Karpas-422 (cell line): ENCODE data around the gene ALG1L2. TPM values are rescaled to one million over a fixed set of nuclear protein-coding genes. Genes with fewer than 3 reads are reported as not detected.
"Not testable (repeated sequence)": the region's sequence is repeated elsewhere in the genome, so short reads cannot be mapped to it uniquely, and the experiment has no call there.

Source experiments
- DNase-seq: peaks from one replicate; pipeline ENCODE4 v3.0.0-alpha.2; 2015
- H2AFZ ChIP-seq: fragments of 200-600 bp; sonication (generic); 2 replicates; pipeline ENCODE4 v1.6.1; 2014; ENCODE audit warnings: antibody characterized with exemption, low read length, mixed read lengths
- H3K27ac ChIP-seq: fragments of 200-600 bp; sonication (generic); 2 replicates; pipeline ENCODE4 v1.5.1; 2014; ENCODE audit warnings: mild to moderate bottlenecking, low read length, moderate library complexity
- H3K27me3 ChIP-seq: fragments of 200-600 bp; sonication (generic); 2 replicates; pipeline ENCODE4 v1.6.1; 2014; ENCODE audit warnings: low read length, mixed read lengths
- H3K36me3 ChIP-seq: fragments of 200-600 bp; sonication (generic); 2 replicates; pipeline ENCODE4 v1.6.1; 2014; ENCODE audit warnings: low read length, mixed read lengths; ENCODE audit not compliant: insufficient read depth
- H3K4me1 ChIP-seq: fragments of 200-600 bp; sonication (generic); 2 replicates; pipeline ENCODE4 v1.6.1; 2014; ENCODE audit warnings: mild to moderate bottlenecking, low read length, mixed read lengths
- H3K4me2 ChIP-seq: fragments of 200-600 bp; sonication (generic); 2 replicates; pipeline ENCODE4 v1.6.1; 2014; ENCODE audit warnings: low read length, low read depth, mild to moderate bottlenecking; ENCODE audit not compliant: poor library complexity, severe bottlenecking
- H3K4me3 ChIP-seq: fragments of 200-600 bp; sonication (generic); 2 replicates; pipeline ENCODE4 v1.5.1; 2014; ENCODE audit warnings: mild to moderate bottlenecking, antibody characterized with exemption, low read length, mixed read lengths
- H3K79me2 ChIP-seq: fragments of 200-600 bp; sonication (generic); 2 replicates; pipeline ENCODE4 v1.6.1; 2014; ENCODE audit warnings: mild to moderate bottlenecking, low read length, mixed read lengths
- H3K9ac ChIP-seq: fragments of 200-600 bp; sonication (generic); 2 replicates; pipeline ENCODE4 v1.6.0; 2014; ENCODE audit warnings: low read length
- H3K9me2 ChIP-seq: fragments of 200-600 bp; sonication (generic), shearing (Covaris generic); replicated peaks from 2 replicates; pipeline ENCODE4 v1.6.0; 2014; ENCODE audit warnings: mild to moderate bottlenecking, low read length, moderate library complexity; ENCODE audit not compliant: insufficient read depth
- H3K9me3 ChIP-seq: fragments of 300-700, 200-600 bp; sonication (generic); 2 replicates; pipeline ENCODE4 v1.6.1; 2014; ENCODE audit warnings: low read length, mixed read lengths
- H4K20me1 ChIP-seq: fragments of 200-600 bp; sonication (generic); 2 replicates; pipeline ENCODE4 v1.6.1; 2014; ENCODE audit warnings: mild to moderate bottlenecking, antibody characterized with exemption, low read length, low read depth; ENCODE audit not compliant: insufficient read depth
- total RNA-seq: library from RNA; depleted of rRNA; stranded (reverse); fragments of >200 nt; shearing (Covaris generic); gene quantifications from 2 replicates; pipeline ENCODE4 v1.2.3, GENCODE V29; 2014; ENCODE audit warnings: low replicate concordance; rRNA removed

Gene ALG1L2
- not detected in 2 replicates for total RNA-seq

- no peak within 1 kb of the TSS for H2AFZ ChIP-seq
- no peaks in the 10 kb centered on the region for H3K36me3 ChIP-seq
- DNase-seq = no peak
- H3K4me1 ChIP-seq = no peaks in the 10 kb centered on the region
- no peaks in the 10 kb centered on the region for H3K9me2 ChIP-seq
- H3K9me3 ChIP-seq = no peaks in the 10 kb centered on the region
- no peaks in the 10 kb centered on the region for H3K27me3 ChIP-seq
- H3K9ac ChIP-seq = no peak within 1 kb of the TSS
- H3K79me2 ChIP-seq = no peaks in the 10 kb centered on the region
- no peak within 1 kb of the TSS for H3K27ac ChIP-seq
- H3K4me2 ChIP-seq = no peak within 1 kb of the TSS
- no peaks in the 10 kb centered on the region for H4K20me1 ChIP-seq
- no peak within 1 kb of the TSS for H3K4me3 ChIP-seq
Measured at GRCh38 chr3:130081351-130081881, at the start of gene ALG1L2. Gene ALG1L2 (plus strand): TSS chr3:130081831. CDS start chr3:130082017, 186 bp downstream.

GRCh38 chr3:130037126-130037815 is 44.4 kb upstream of the ALG1L2 start:
- not testable (repeated sequence) for H3K4me2 ChIP-seq, H3K4me3 ChIP-seq, H4K20me1 ChIP-seq, H3K27ac ChIP-seq, DNase-seq, H3K9ac ChIP-seq, H3K4me1 ChIP-seq, H3K36me3 ChIP-seq, H3K9me3 ChIP-seq, H2AFZ ChIP-seq, H3K9me2 ChIP-seq, H3K27me3 ChIP-seq, H3K79me2 ChIP-seq

GRCh38 chr3:130042736-130043135 is 38.9 kb upstream of the ALG1L2 start:
- not testable (repeated sequence) for H4K20me1 ChIP-seq, H3K27me3 ChIP-seq, H3K4me2 ChIP-seq, H3K4me1 ChIP-seq, H3K36me3 ChIP-seq, H3K79me2 ChIP-seq, H3K27ac ChIP-seq, H2AFZ ChIP-seq, DNase-seq, H3K9ac ChIP-seq, H3K9me3 ChIP-seq, H3K4me3 ChIP-seq, H3K9me2 ChIP-seq

GRCh38 chr3:130043658-130044057 is 38.0 kb upstream of the ALG1L2 start:
- not testable (repeated sequence) for H2AFZ ChIP-seq, H4K20me1 ChIP-seq, H3K4me1 ChIP-seq, DNase-seq, H3K9me2 ChIP-seq, H3K79me2 ChIP-seq, H3K36me3 ChIP-seq, H3K27me3 ChIP-seq, H3K4me2 ChIP-seq, H3K9ac ChIP-seq, H3K9me3 ChIP-seq, H3K4me3 ChIP-seq, H3K27ac ChIP-seq

GRCh38 chr3:130044370-130044769 is 37.3 kb upstream of the ALG1L2 start:
- no peak overlapping the region for H3K9ac ChIP-seq
- no peaks in the 10 kb centered on the region for H3K36me3 ChIP-seq
- no peak overlapping the region for H3K4me2 ChIP-seq
- H3K27me3 ChIP-seq = no peaks in the 10 kb centered on the region
- no peak for DNase-seq
- H3K4me1 ChIP-seq = no peaks in the 10 kb centered on the region
- H3K79me2 ChIP-seq = no peaks in the 10 kb centered on the region
- H2AFZ ChIP-seq = no peak overlapping the region
- no peak overlapping the region for H3K4me3 ChIP-seq
- no peak overlapping the region for H3K27ac ChIP-seq
- no peaks in the 10 kb centered on the region; the same call in 1 of the 2 replicates for H3K9me3 ChIP-seq
- H4K20me1 ChIP-seq = no peaks in the 10 kb centered on the region
- H3K9me2 ChIP-seq = no peaks in the 10 kb centered on the region

- Histone ChIP-seq H3K36me3 (no peaks in the 10 kb centered on the region), H4K20me1 (no peaks in the 10 kb centered on the region), H3K27ac (no peak overlapping the region), H3K9me2 (no peaks in the 10 kb centered on the region), H3K27me3 (no peaks in the 10 kb centered on the region), H3K4me1 (peaks cover 5% of the 10 kb centered on the region), H3K9me3 (no peaks in the 10 kb centered on the region; the same call in 1 of the 2 replicates), H3K79me2 (no peaks in the 10 kb centered on the region), H3K4me3 (no peak overlapping the region), H3K9ac (no peak overlapping the region), H2AFZ (no peak overlapping the region), H3K4me2 (no peak overlapping the region)
- DNase-seq = no peak
Measured at GRCh38 chr3:130048726-130049125, 32.9 kb upstream of the ALG1L2 start.

GRCh38 chr3:130052366-130052765 is 29.3 kb upstream of the ALG1L2 start:
- H3K4me3 ChIP-seq, H3K9me2 ChIP-seq, H3K27me3 ChIP-seq, H3K9ac ChIP-seq, H3K9me3 ChIP-seq, H3K27ac ChIP-seq, H3K79me2 ChIP-seq, H2AFZ ChIP-seq, H4K20me1 ChIP-seq, H3K4me2 ChIP-seq, H3K36me3 ChIP-seq, DNase-seq: not testable (repeated sequence)
- peaks cover 16% of the 10 kb centered on the region for H3K4me1 ChIP-seq

- H3K79me2 ChIP-seq, H3K27me3 ChIP-seq, H2AFZ ChIP-seq, H4K20me1 ChIP-seq, H3K4me2 ChIP-seq, H3K9me2 ChIP-seq, H3K36me3 ChIP-seq, H3K9me3 ChIP-seq, DNase-seq, H3K27ac ChIP-seq, H3K9ac ChIP-seq, H3K4me3 ChIP-seq: not testable (repeated sequence)
- peaks cover 22% of the 10 kb centered on the region for H3K4me1 ChIP-seq
Measured at GRCh38 chr3:130052965-130053364, 28.7 kb upstream of the ALG1L2 start.
